ENCODE measurements around the gene GAST.
"Not testable (repeated sequence)": the region's sequence is repeated elsewhere in the genome, so short reads cannot be mapped to it uniquely, and the experiment has no call there.

Gene GAST

GRCh38 chr17:41684035-41684434 lies 28.1 kb upstream of the GAST start:
- no peak for DNase-seq

- not testable (repeated sequence) for DNase-seq
These were observed 26.4 kb upstream of the GAST start for GRCh38 chr17:41685753-41686152.

GRCh38 chr17:41686281-41686680 lies 25.9 kb upstream of the GAST start:
- DNase-seq, result no peak

- no peak for DNase-seq
These were observed 24.1 kb upstream of the GAST start for GRCh38 chr17:41687828-41688640.

- DNase-seq, result peak; percentile 99
These were observed 23.3 kb upstream of the GAST start, which contains the start of gene EIF1 for GRCh38 chr17:41688641-41689496. EIF1 (plus strand) TSS chr17:41688885; CDS start chr17:41689039, 154 bp downstream.

GRCh38 chr17:41689497-41690299 lies 22.4 kb upstream of the GAST start:
- DNase-seq, result no peak

- no peak for DNase-seq
These were observed 21.6 kb upstream of the GAST start for GRCh38 chr17:41690497-41690896.

- DNase-seq, result no peak
These were observed 20.9 kb upstream of the GAST start for GRCh38 chr17:41691031-41691777.

- no peak for DNase-seq
These were observed 19.2 kb upstream of the GAST start for GRCh38 chr17:41692722-41693521.

GRCh38 chr17:41695134-41695661 lies 16.9 kb upstream of the GAST start:
- DNase-seq, result no peak

- DNase-seq, result no peak
These were observed 16.0 kb upstream of the GAST start for GRCh38 chr17:41695954-41696757.

GRCh38 chr17:41697122-41697962 lies 14.8 kb upstream of the GAST start:
- DNase-seq, result no peak

- not testable (repeated sequence) for DNase-seq
These were observed 11.3 kb upstream of the GAST start for GRCh38 chr17:41700843-41701242.

GRCh38 chr17:41702712-41703111 lies 9.4 kb upstream of the GAST start:
- DNase-seq, result no peak

- no peak for DNase-seq
These were observed 6.7 kb upstream of the GAST start for GRCh38 chr17:41705271-41705991.

GRCh38 chr17:41707803-41708669 lies 4.1 kb upstream of the GAST start:
- no peak for DNase-seq

- DNase-seq, result peak; percentile 87
These were observed 1.6 kb upstream of the GAST start for GRCh38 chr17:41710472-41711090.
